Endothelial cell of umbilical vein (primary cell): Measurements from ENCODE around the gene MBOAT1. TPM values are rescaled to one million over a fixed set of nuclear protein-coding genes. Genes with fewer than 3 reads are reported as not detected.

Source experiments
- BruUV-seq: library from RNA; stranded (reverse); fragments of 400-500 nt; replicated peaks from 2 replicates; lab custom pipeline; 2021; lab: Mats Ljungman, UMichigan
- CTCF ChIA-PET: fragments of 300-600, 350-600 bp; sonication (Branson Sonifier 250); formaldehyde crosslinking; loops from one replicate; lab custom pipeline; 2021; ENCODE audit warnings: antibody characterized with exemption, inconsistent platforms; lab: Charles Lee
- POLR2A ChIA-PET: fragments of 300-600, 350-600 bp; sonication (Branson Sonifier 250); formaldehyde crosslinking; loops from one replicate; lab custom pipeline; 2021; ENCODE audit warnings: antibody characterized with exemption, inconsistent platforms; lab: Charles Lee
- DNase-seq: peaks from one replicate; pipeline ENCODE4 v3.0.0-alpha.2; 2011; ENCODE audit warnings: low read depth, low spot score
- FAIRE-seq: peaks from 2 replicates; lab custom pipeline; 2011; peaks lifted over from hg19 to GRCh38; lab: Jason Lieb, UNC
- H2AFZ ChIP-seq: 2 replicates; pipeline ENCODE4 v1.6.0; 2012; ENCODE audit warnings: low read depth, low read length, control low read depth, inconsistent platforms
- H3K27ac ChIP-seq: 2 replicates; pipeline ENCODE4 v1.5.1; 2011; ENCODE audit warnings: low read depth, mild to moderate bottlenecking, control low read depth, low read length, moderate library complexity; ENCODE audit not compliant: insufficient read depth
- H3K27me3 ChIP-seq, 2 experiments: 2 replicates each; pipeline versions ENCODE4 v1.6.0 to v1.6.1; 2011; ENCODE audit warnings: low read length in 2 of 2, mixed read lengths in 1 of 2; ENCODE audit not compliant: control insufficient read depth in 2 of 2, insufficient read depth in 2 of 2
- H3K36me3 ChIP-seq, 2 experiments: 2 replicates in 1 of 2; 3 replicates in 1 of 2; pipeline ENCODE4 v1.5.1; 2011; ENCODE audit warnings: low read length in 2 of 2, mild to moderate bottlenecking in 1 of 2, moderate library complexity in 1 of 2; ENCODE audit not compliant: control insufficient read depth in 2 of 2, insufficient read depth in 2 of 2; ENCODE audit errors: extremely low read depth in 1 of 2
- H3K4me1 ChIP-seq: 3 replicates; pipeline ENCODE4 v1.5.1; 2011; ENCODE audit warnings: mild to moderate bottlenecking, low read length; ENCODE audit not compliant: control insufficient read depth, insufficient read depth; ENCODE audit errors: extremely low read depth
- H3K4me2 ChIP-seq: 2 replicates; pipeline ENCODE4 v1.6.1; 2011; ENCODE audit warnings: low read length, control low read depth, mixed read lengths; ENCODE audit not compliant: insufficient read depth
- H3K4me3 ChIP-seq, 3 experiments: fragments of 200-600 bp in 1 of 3; sonication (generic), shearing (Covaris generic) in 1 of 3; replicated peaks in 1 of 3; 2 replicates each; pipeline ENCODE4 v1.5.1; 2011 to 2016; ENCODE audit warnings: control low read depth in 3 of 3, low read length in 3 of 3, mild to moderate bottlenecking in 2 of 3, inconsistent platforms in 1 of 3, low read depth in 1 of 3, moderate library complexity in 1 of 3; ENCODE audit not compliant: insufficient read depth in 1 of 3
- H3K79me2 ChIP-seq: 2 replicates; pipeline ENCODE4 v1.6.0; 2012; ENCODE audit warnings: low read length, inconsistent platforms; ENCODE audit not compliant: control insufficient read depth, insufficient read depth
- H3K9ac ChIP-seq: replicated peaks from 2 replicates; pipeline ENCODE3; 2011; ENCODE audit warnings: low read length, control low read depth; ENCODE audit not compliant: insufficient read depth; ENCODE audit errors: extremely low read depth
- H3K9me1 ChIP-seq: replicated peaks from 3 replicates; pipeline ENCODE4 v1.6.0; 2011; ENCODE audit warnings: mild to moderate bottlenecking, low read length; ENCODE audit not compliant: control insufficient read depth, insufficient read depth; ENCODE audit errors: extremely low read depth
- H3K9me3 ChIP-seq: replicated peaks from 2 replicates; pipeline ENCODE4 v1.5.1; 2012; ENCODE audit warnings: low read length, inconsistent platforms; ENCODE audit not compliant: control insufficient read depth, insufficient read depth
- H4K20me1 ChIP-seq: replicated peaks from 2 replicates; pipeline ENCODE3; 2011; ENCODE audit warnings: mild to moderate bottlenecking, low read length; ENCODE audit not compliant: control insufficient read depth, insufficient read depth; ENCODE audit errors: extremely low read depth
- EZH2 ChIP-seq: IDR thresholded peaks from 2 replicates; pipeline ENCODE4 v1.6.1; 2012; ENCODE audit warnings: borderline replicate concordance, low read depth, mild to moderate bottlenecking, moderate library complexity, low read length, inconsistent platforms; ENCODE audit not compliant: severe bottlenecking
- FOS ChIP-seq: IDR thresholded peaks from 2 replicates; pipeline ENCODE4 v1.6.1; 2011; ENCODE audit warnings: mild to moderate bottlenecking, low read length, moderate library complexity, borderline replicate concordance; ENCODE audit not compliant: insufficient read depth
- GATA2 ChIP-seq: IDR thresholded peaks from 2 replicates; pipeline ENCODE4 v1.7.0; 2011; ENCODE audit warnings: low read depth, mild to moderate bottlenecking, moderate library complexity, mixed read lengths, low read length; ENCODE audit not compliant: insufficient read length, insufficient read depth
- JUN ChIP-seq: IDR thresholded peaks from 2 replicates; pipeline ENCODE4 v1.6.1; 2011; ENCODE audit warnings: borderline replicate concordance, low read depth; ENCODE audit not compliant: insufficient read length, insufficient read depth
- MAX ChIP-seq: IDR thresholded peaks from 2 replicates; pipeline ENCODE4 v1.6.1; 2011; ENCODE audit not compliant: insufficient read depth, insufficient read length
- MYC ChIP-seq: IDR thresholded peaks from one replicate; pipeline ENCODE4 v1.6.1; 2011; ENCODE audit warnings: mild to moderate bottlenecking, low read depth, low read length
- POLR2A ChIP-seq: IDR thresholded peaks from 2 replicates; pipeline ENCODE4 v1.6.1; 2012; ENCODE audit warnings: low read depth, mild to moderate bottlenecking, control low read depth, low read length
- POLR2AphosphoS5 ChIP-seq: IDR thresholded peaks from 2 replicates; pipeline ENCODE4 v1.6.1; 2012; ENCODE audit warnings: low read depth, mild to moderate bottlenecking, control low read depth, low read length, moderate library complexity; ENCODE audit not compliant: insufficient read depth
- dilution Hi-C: fragments of 300-500 bp; cut with MboI; formaldehyde crosslinking; loops from one replicate; pipeline ENCODE4 v1.15.0; 2019; ENCODE audit warnings: low sequenced_read_pairs; ENCODE audit not compliant: extremely low pct_ligation_motif_present
- intact Hi-C: fragments of 100-400 bp; cut with micrococcal nuclease; formaldehyde crosslinking; loops from one replicate; pipeline ENCODE4 v1.10.0; 2022
- polyA plus RNA-seq, 4 experiments: library from polyadenylated mRNA; depleted of rRNA in 3 of 4; stranded (reverse) in 3 of 4; unstranded in 1 of 4; fragments of >200 nt; gene quantifications; 2 replicates each; pipeline versions ENCODE4 v1.2.1 to v1.2.3, GENCODE V29; 2011 to 2012; ENCODE audit warnings: missing spikeins in 1 of 4
- total RNA-seq: library from RNA; stranded (reverse); gene quantifications from 2 replicates; pipeline ENCODE4 v1.2.3, GENCODE V29; 2021
- TF ChIP-seq, protein P1 (sequence below), 2 donors: IDR thresholded peaks; 1 replicate in 1 of 2; 2 replicates in 1 of 2; pipeline ENCODE4 v1.5.1; 2011; ENCODE audit warnings: low read length in 2 of 2, mild to moderate bottlenecking in 2 of 2, moderate library complexity in 2 of 2, control low read depth in 1 of 2, inconsistent platforms in 1 of 2, low read depth in 1 of 2; ENCODE audit not compliant: insufficient read depth in 1 of 2; ENCODE audit errors: extremely low read depth in 1 of 2

Gene MBOAT1
- total and polyA plus RNA-seq, 2 donors (not counting 3 experiments of a cell fraction or from before 2014, with no cell fraction given): 2.1 to 5.4 TPM

GRCh38 chr6:20254295-20254694 is 42.0 kb upstream of the MBOAT1 start:
- dilution Hi-C loops (no loop called here), intact Hi-C loops (no loop called here)
- no peak overlapping the region for H2AFZ ChIP-seq
- no TSS peak for BruUV-seq
- no peaks in the 10 kb centered on the region for H3K9me1 ChIP-seq
- no peaks in the 10 kb centered on the region for H4K20me1 ChIP-seq
- H3K4me2 ChIP-seq: no peak overlapping the region
- no peak for FAIRE-seq
- ChIA-PET CTCF (no interaction called here), POLR2A (no interaction called here)
- H3K4me1 ChIP-seq: no peaks in the 10 kb centered on the region
- DNase-seq: no peak
- no peak overlapping the region for H3K4me3 ChIP-seq
- H3K27ac ChIP-seq: no peak overlapping the region
- no peaks in the 10 kb centered on the region for H3K9me3 ChIP-seq
- no peak for TF ChIP-seq EZH2
- TF ChIP-seq JUN: no peak
- TF ChIP-seq, protein P1, sequence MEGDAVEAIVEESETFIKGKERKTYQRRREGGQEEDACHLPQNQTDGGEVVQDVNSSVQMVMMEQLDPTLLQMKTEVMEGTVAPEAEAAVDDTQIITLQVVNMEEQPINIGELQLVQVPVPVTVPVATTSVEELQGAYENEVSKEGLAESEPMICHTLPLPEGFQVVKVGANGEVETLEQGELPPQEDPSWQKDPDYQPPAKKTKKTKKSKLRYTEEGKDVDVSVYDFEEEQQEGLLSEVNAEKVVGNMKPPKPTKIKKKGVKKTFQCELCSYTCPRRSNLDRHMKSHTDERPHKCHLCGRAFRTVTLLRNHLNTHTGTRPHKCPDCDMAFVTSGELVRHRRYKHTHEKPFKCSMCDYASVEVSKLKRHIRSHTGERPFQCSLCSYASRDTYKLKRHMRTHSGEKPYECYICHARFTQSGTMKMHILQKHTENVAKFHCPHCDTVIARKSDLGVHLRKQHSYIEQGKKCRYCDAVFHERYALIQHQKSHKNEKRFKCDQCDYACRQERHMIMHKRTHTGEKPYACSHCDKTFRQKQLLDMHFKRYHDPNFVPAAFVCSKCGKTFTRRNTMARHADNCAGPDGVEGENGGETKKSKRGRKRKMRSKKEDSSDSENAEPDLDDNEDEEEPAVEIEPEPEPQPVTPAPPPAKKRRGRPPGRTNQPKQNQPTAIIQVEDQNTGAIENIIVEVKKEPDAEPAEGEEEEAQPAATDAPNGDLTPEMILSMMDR (IDR thresholded peaks at IDR 0.05; ENCODE audit: extremely low read depth in 1 of 2, insufficient read depth in 1 of 2, low read depth in 1 of 2, low read length in 2 of 2): no peak
- no peak for TF ChIP-seq GATA2
- TF ChIP-seq MAX: no peak
- no peak for TF ChIP-seq MYC
- no peak for TF ChIP-seq POLR2A
- TF ChIP-seq FOS: no peak
- TF ChIP-seq POLR2AphosphoS5: no peak
- H3K36me3 ChIP-seq: no peaks in the 10 kb centered on the region
- peaks cover 0 to 3% of the 10 kb centered on the region in 2 experiments for H3K27me3 ChIP-seq
- no peak overlapping the region for H3K9ac ChIP-seq
- no peaks in the 10 kb centered on the region for H3K79me2 ChIP-seq
